AML-193 (cell line): ENCODE results near the gene CBY3.
A peak's percentile ranks its signal among the peaks of the same experiment; 100 is the strongest.
"Not testable (repeated sequence)": the region's sequence is repeated elsewhere in the genome, so short reads cannot be mapped to it uniquely, and the experiment has no call there.

Experiments used
- DNase-seq, 2 experiments: peaks; one replicate each; lab custom pipeline; 2025; lab: John Stamatoyannopoulos, UW

CBY3 gene

DNA sequence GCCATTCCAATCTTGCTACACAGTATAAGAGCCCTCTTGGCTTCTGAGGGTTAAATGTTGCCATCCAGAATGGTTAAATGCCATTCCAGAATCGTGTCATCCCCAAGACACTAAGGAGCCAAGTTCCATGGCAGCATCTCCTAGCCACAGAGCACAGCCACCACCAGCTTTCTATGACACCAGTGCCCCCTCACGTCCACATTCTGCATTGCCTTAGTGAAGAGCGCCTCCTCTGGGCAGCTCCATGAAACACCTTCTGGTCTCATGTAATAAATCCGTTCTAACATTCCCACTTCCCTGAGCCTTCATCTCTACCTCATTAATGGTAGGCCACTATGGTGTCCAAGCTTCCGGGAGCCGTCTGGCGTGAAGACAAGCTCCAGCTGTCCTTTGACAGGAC lies 12.4 kb downstream of the CBY3 start:
- peak; percentile 74 to 75 for DNase-seq

DNA sequence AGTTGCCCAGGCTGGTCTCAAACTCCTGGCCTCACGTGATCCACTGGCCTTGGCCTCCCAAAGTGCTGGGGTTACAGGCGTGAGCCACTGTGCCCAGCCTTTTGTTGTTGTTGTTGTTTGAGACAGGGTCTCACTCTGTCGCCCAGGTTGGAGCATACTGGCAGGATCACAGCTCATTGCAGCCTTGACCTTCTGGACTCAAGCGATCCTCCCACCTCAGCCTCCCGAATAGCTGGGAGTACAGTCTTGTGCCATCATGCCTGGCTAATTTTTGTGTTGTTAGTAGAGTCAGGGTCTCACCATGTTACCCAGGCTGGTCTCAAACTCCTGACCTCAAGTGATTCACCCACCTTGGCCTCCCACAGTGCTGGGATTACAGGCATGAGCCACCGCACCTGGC lies 19.2 kb downstream of the CBY3 start:
- DNase-seq: not testable (repeated sequence)

DNA sequence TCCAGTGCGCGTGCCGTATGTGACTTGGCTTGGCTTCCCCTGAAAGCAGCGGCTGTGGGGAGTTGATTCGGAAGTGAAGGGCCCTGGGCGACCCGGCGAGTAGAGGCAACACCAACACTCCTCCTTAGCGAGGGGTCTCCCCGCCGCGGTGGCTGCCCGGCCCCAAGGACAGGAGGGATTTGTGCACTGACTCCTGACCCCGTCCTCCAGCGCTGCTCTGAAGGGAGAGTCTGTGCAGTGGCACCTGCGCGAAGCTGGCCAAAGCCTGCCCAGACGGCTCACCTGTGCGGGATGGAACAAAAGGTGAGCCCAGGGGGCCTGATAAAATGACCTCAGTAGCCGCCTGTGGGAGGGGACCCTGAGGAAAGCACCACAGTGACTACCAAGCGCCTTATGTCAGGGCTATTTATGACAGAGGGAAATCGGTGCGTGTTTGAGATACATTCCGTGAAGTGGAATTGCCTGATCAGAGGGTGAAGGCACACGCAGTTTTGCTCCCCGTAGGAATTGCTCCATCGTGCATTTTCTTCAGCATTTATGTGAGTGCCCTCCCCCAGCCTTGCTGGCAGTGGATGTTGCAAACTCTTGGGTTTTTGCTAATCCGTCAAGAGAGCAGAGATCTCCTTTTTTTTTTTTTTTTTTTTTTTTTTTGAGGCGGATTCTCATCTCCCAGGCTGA lies 22.5 kb downstream of the CBY3 start:
- DNase-seq: peak; percentile 58 to 67

GRCh38 chr5:179657302-179658178 lies 23.3 kb downstream of the CBY3 start:
- DNase-seq: not testable (repeated sequence)

DNA sequence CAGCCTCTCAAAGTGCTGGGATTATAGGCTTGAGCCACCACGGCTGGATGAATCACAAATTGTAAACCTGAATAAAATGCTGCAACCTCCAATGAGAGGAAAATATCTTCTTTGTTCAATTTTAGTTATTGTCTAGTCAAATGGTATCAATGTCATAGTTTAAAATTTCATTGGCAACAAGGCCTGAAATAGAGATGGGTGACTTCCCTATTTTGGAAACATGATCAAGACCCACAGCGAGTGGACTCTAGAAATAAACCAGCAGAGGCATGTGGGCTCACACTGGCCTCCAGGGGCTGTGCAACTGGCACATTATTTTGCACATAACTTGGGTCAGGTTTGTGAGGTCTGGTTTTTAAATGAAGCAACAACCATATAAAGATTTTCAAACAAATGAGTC lies 27.7 kb downstream of the CBY3 start:
- DNase-seq: peak in 1 of 2 experiments; percentile 3

- not testable (repeated sequence) for DNase-seq
These were observed 30.6 kb downstream of the CBY3 start for GRCh38 chr5:179650245-179650644.

DNA sequence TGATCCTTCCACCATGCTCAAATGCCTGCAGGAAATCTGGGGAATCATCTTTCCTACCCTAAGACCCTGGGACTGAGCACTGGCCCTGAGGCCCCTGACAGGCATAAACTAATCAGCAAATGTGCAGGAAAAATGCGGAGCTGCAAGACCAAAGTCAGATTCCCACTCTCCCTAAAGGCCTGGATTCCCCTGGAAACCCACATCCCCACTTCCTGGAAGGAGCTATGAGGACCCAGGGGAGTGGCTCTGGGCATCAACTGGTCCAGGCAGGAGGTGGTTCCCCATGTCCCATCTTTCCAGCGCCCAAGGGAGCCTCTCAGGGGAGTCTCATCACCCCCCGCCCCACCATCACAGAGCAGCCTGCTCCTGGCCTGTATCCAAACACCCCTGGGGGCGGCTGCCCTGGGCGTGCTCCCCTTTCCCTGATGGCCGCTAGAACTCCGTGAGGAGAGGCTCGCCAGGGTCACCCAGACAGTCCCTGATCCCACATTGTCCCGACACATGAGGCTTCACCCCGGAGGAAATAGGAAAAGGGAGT lies 31.6 kb downstream of the CBY3 start:
- not testable (repeated sequence) for DNase-seq

GRCh38 chr5:179648410-179648809 lies 32.4 kb downstream of the CBY3 start:
- no peak for DNase-seq

- DNase-seq: not testable (repeated sequence)
These were observed 36.1 kb downstream of the CBY3 start for GRCh38 chr5:179644766-179645165.

GRCh38 chr5:179643141-179643920 lies 37.5 kb downstream of the CBY3 start:
- not testable (repeated sequence) for DNase-seq

DNA sequence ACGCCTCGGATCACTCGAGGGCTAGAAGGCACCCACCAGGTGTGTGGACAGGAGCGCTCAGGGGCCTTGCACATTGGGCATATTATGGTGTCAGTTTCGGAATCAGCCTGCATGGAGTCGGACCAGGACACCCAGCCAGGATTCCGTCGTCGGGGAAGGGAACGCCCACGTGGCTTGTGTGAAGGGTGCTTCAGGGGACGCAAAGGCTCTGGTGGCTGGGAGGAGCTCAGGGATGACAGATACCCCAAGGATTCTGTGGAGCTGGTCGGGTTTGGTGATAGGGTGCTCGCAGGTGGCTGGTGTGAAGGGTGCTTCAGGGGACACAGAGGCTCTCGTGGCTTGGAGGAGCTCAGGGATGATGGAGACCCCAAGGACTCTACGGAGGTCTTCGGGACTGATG lies 38.2 kb downstream of the CBY3 start:
- DNase-seq: not testable (repeated sequence)

GRCh38 chr5:179641745-179642144 lies 39.1 kb downstream of the CBY3 start:
- not testable (repeated sequence) for DNase-seq

DNA sequence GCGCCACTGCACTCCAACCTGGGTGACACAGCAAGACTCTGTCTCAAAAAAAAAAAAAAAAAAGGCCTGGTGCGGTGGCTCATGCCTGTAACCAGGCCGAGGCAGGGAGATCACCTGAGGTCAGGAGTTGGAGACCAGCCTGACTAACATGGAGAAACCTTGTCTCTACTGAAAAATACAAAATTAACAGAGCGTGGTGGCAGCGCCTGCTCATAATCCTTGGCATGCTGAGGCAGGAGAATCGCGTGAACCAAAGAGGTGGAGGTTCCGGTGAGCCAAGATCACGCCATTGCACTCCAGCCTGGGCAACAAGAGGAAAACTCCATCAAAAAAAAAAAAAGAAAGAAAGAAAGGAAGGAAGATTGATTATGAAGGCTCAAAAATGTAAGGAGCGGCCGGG lies 41.5 kb downstream of the CBY3 start:
- not testable (repeated sequence) for DNase-seq

- DNase-seq: not testable (repeated sequence)
These were observed 46.3 kb downstream of the CBY3 start for GRCh38 chr5:179634370-179635172.

DNA sequence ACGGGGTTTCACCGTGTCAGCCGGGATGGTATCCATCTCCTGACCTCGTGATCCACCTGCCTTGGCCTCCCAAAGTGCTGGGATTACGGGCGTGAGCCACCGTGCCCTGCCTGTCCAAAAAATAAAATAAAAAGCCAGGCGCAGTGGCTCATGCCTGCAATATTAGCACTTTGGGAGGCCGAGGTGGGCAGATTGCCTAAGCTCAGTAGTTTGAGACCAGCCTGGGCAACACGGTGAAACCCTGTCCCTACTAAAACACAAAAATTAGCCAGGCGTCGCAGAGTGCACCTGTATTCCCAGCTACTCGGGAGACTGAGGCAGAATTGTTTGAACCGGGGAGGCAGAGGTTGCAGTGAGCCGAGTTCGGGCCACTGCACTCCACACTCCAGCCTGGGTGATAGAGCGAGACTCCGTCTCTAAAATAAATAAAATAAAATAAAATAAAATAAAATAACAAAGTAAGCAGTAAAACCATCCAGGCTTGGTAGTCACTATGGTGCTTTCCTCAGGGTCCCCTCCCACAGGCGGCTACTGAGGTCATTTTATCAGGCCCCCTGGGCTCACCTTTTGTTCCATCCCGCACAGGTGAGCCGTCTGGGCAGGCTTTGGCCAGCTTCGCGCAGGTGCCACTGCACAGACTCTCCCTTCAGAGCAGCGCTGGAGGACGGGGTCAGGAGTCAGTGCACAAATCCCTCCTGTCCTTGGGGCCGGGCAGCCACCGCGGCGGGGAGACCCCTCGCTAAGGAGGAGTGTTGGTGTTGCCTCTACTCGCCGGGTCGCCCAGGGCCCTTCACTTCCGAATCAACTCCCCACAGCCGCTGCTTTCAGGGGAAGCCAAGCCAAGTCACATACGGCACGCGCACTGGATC lies 47.1 kb downstream of the CBY3 start:
- not testable (repeated sequence) for DNase-seq
